Measurements from ENCODE around the gene EIF2D.
"Not testable (repeated sequence)": the region's sequence is repeated elsewhere in the genome, so short reads cannot be mapped to it uniquely, and the experiment has no call there.

Gene EIF2D

GRCh38 chr1:206589206-206589605, 23.1 kb downstream of the EIF2D start:
- no peaks in the 10 kb centered on the region for H3K9me3 ChIP-seq
- no peaks in the 10 kb centered on the region for H3K4me1 ChIP-seq
- in situ Hi-C loops (cut with MboI; ENCODE audit: low sequenced_read_pairs), result loop anchor here (5.0 kb wide), 1 partner anchor 42 kb away; no protein-coding TSS in a partner anchor
- no peak for DNase-seq (ENCODE audit: low spot score in 2 of 2)
- no peak overlapping the region for H3K4me3 ChIP-seq
- no peaks in the 10 kb centered on the region for H3K27me3 ChIP-seq (ENCODE audit: low read depth)
- H3K36me3 ChIP-seq (replicated peaks), result peaks cover 45% of the 10 kb centered on the region

GRCh38 chr1:206588492-206588891, 23.8 kb downstream of the EIF2D start:
- H3K9me3 ChIP-seq, result no peaks in the 10 kb centered on the region
- no peaks in the 10 kb centered on the region for H3K27me3 ChIP-seq (ENCODE audit: low read depth)
- H3K4me1 ChIP-seq, result no peaks in the 10 kb centered on the region
- in situ Hi-C loops (cut with MboI; ENCODE audit: low sequenced_read_pairs), result loop anchor here (5.0 kb wide), 1 partner anchor 41 kb away; no protein-coding TSS in a partner anchor
- H3K36me3 ChIP-seq (replicated peaks), result peaks cover 38% of the 10 kb centered on the region
- no peak overlapping the region for H3K4me3 ChIP-seq
- no peak for DNase-seq (ENCODE audit: low spot score in 2 of 2)

GRCh38 chr1:206587904-206588303, 24.4 kb downstream of the EIF2D start:
- Histone ChIP-seq H3K4me3 (no peak overlapping the region), H3K9me3 (no peaks in the 10 kb centered on the region), H3K4me1 (no peaks in the 10 kb centered on the region), H3K27me3 (ENCODE audit: low read depth) (no peaks in the 10 kb centered on the region), H3K36me3 (replicated peaks) (peaks cover 32% of the 10 kb centered on the region)
- in situ Hi-C loops (cut with MboI; ENCODE audit: low sequenced_read_pairs), result loop anchor here (5.0 kb wide), 1 partner anchor 41 kb away; no protein-coding TSS in a partner anchor
- DNase-seq (ENCODE audit: low spot score in 2 of 2), result no peak

- H3K4me1 ChIP-seq, result no peaks in the 10 kb centered on the region
- peaks cover 21% of the 10 kb centered on the region for H3K36me3 ChIP-seq (replicated peaks)
- in situ Hi-C loops (cut with MboI; ENCODE audit: low sequenced_read_pairs), result loop anchor here (5.0 kb wide), 1 partner anchor 39 kb away; no protein-coding TSS in a partner anchor
Measured at GRCh38 chr1:206586501-206587445, 25.5 kb downstream of the EIF2D start.

GRCh38 chr1:206584683-206585082, 27.6 kb downstream of the EIF2D start:
- no peaks in the 10 kb centered on the region for H3K27me3 ChIP-seq (ENCODE audit: low read depth)
- no peak overlapping the region for H3K4me3 ChIP-seq
- H3K36me3 ChIP-seq (replicated peaks), result peaks cover 6% of the 10 kb centered on the region
- in situ Hi-C loops (cut with MboI; ENCODE audit: low sequenced_read_pairs), result loop anchor here (5.0 kb wide), 2 partner anchors 37 to 97 kb away; no protein-coding TSS in a partner anchor
- no peaks in the 10 kb centered on the region for H3K9me3 ChIP-seq
- DNase-seq (ENCODE audit: low spot score in 2 of 2), result no peak
- no peaks in the 10 kb centered on the region for H3K4me1 ChIP-seq

More at GRCh38 chr1:206586501-206587445, 25.5 kb downstream of the EIF2D start:
- Histone ChIP-seq H3K4me3 (no peak overlapping the region), H3K9me3 (no peaks in the 10 kb centered on the region), H3K27me3 (ENCODE audit: low read depth) (no peaks in the 10 kb centered on the region)
- no peak for DNase-seq (ENCODE audit: low spot score in 2 of 2)

- in situ Hi-C loops (cut with MboI; ENCODE audit: low sequenced_read_pairs), result loop anchor here (5.0 kb wide), 1 partner anchor 97 kb away; no protein-coding TSS in a partner anchor
- no peaks in the 10 kb centered on the region for H3K36me3 ChIP-seq (replicated peaks)
- no peak overlapping the region for H3K4me3 ChIP-seq
- H3K9me3 ChIP-seq, result no peaks in the 10 kb centered on the region
- H3K4me1 ChIP-seq, result no peaks in the 10 kb centered on the region
- peak; percentile 11 to 85 for DNase-seq (ENCODE audit: low spot score in 2 of 2)
- H3K27me3 ChIP-seq (ENCODE audit: low read depth), result no peaks in the 10 kb centered on the region
Measured at GRCh38 chr1:206583707-206584648, 28.3 kb downstream of the EIF2D start.

- no peak for DNase-seq (ENCODE audit: low spot score in 2 of 2)
- in situ Hi-C loops (cut with MboI; ENCODE audit: low sequenced_read_pairs), result loop anchor here (5.0 kb wide), 1 partner anchor 96 kb away; no protein-coding TSS in a partner anchor
- H3K4me1 ChIP-seq, result no peaks in the 10 kb centered on the region
- no peaks in the 10 kb centered on the region for H3K27me3 ChIP-seq (ENCODE audit: low read depth)
- H3K4me3 ChIP-seq, result no peak overlapping the region
- H3K9me3 ChIP-seq, result no peaks in the 10 kb centered on the region
- no peaks in the 10 kb centered on the region for H3K36me3 ChIP-seq (replicated peaks)
Measured at GRCh38 chr1:206582971-206583706, 29.1 kb downstream of the EIF2D start.

- Histone ChIP-seq H3K36me3 (replicated peaks) (no peaks in the 10 kb centered on the region), H3K4me1 (no peaks in the 10 kb centered on the region), H3K27me3 (ENCODE audit: low read depth) (no peaks in the 10 kb centered on the region), H3K9me3 (no peaks in the 10 kb centered on the region), H3K4me3 (no peak overlapping the region)
- in situ Hi-C loops (cut with MboI; ENCODE audit: low sequenced_read_pairs), result loop anchor here (5.0 kb wide), 1 partner anchor 95 kb away; no protein-coding TSS in a partner anchor
- DNase-seq (ENCODE audit: low spot score in 2 of 2), result no peak
Measured at GRCh38 chr1:206582537-206582936, 29.7 kb downstream of the EIF2D start.

GRCh38 chr1:206581571-206581981, 30.7 kb downstream of the EIF2D start:
- Histone ChIP-seq H3K9me3 (no peaks in the 10 kb centered on the region), H3K27me3 (ENCODE audit: low read depth) (no peaks in the 10 kb centered on the region), H3K4me1 (no peaks in the 10 kb centered on the region), H3K36me3 (replicated peaks) (no peaks in the 10 kb centered on the region), H3K4me3 (no peak overlapping the region)
- in situ Hi-C loops (cut with MboI; ENCODE audit: low sequenced_read_pairs), result loop anchor here (5.0 kb wide), 1 partner anchor 94 kb away; no protein-coding TSS in a partner anchor
- DNase-seq (ENCODE audit: low spot score in 2 of 2), result no peak

- not testable (repeated sequence) for H3K4me3 ChIP-seq; H3K9me3 ChIP-seq; H3K27me3 ChIP-seq (ENCODE audit: low read depth); H3K36me3 ChIP-seq (replicated peaks); H3K4me1 ChIP-seq; DNase-seq (ENCODE audit: low spot score in 2 of 2)
- in situ Hi-C loops (cut with MboI; ENCODE audit: low sequenced_read_pairs), result loop anchor here (5.0 kb wide), 1 partner anchor 94 kb away; no protein-coding TSS in a partner anchor
Measured at GRCh38 chr1:206581114-206581497, 31.2 kb downstream of the EIF2D start.

GRCh38 chr1:206580438-206581113, 31.7 kb downstream of the EIF2D start:
- Histone ChIP-seq H3K4me1 (peaks cover 8% of the 10 kb centered on the region), H3K9me3 (no peaks in the 10 kb centered on the region), H3K36me3 (replicated peaks) (no peaks in the 10 kb centered on the region), H3K4me3 (no peak overlapping the region), H3K27me3 (ENCODE audit: low read depth) (no peaks in the 10 kb centered on the region)
- in situ Hi-C loops (cut with MboI; ENCODE audit: low sequenced_read_pairs), result loop anchor here (5.0 kb wide), 1 partner anchor 93 kb away; no protein-coding TSS in a partner anchor
- no peak for DNase-seq (ENCODE audit: low spot score in 2 of 2)

GRCh38 chr1:206579747-206580437, 32.4 kb downstream of the EIF2D start:
- no peak overlapping the region for H3K4me3 ChIP-seq
- DNase-seq (ENCODE audit: low spot score in 2 of 2), result no peak
- H3K9me3 ChIP-seq, result no peaks in the 10 kb centered on the region
- no peaks in the 10 kb centered on the region for H3K27me3 ChIP-seq (ENCODE audit: low read depth)
- H3K4me1 ChIP-seq, result peaks cover 14% of the 10 kb centered on the region
- H3K36me3 ChIP-seq (replicated peaks), result no peaks in the 10 kb centered on the region
- in situ Hi-C loops (cut with MboI; ENCODE audit: low sequenced_read_pairs), result loop anchor here (5.0 kb wide), 1 partner anchor 93 kb away; no protein-coding TSS in a partner anchor
